WTC11 (cell line): ENCODE results near the gene BICDL2. TPM values are rescaled to one million over a fixed set of nuclear protein-coding genes. Genes with fewer than 3 reads are reported as not detected.

Experiments
- ATAC-seq: fragments of 200-7000 bp; cut with Tn5 transposase; 2 replicates; pipeline ENCODE4 v1.10.0; 2021; ENCODE audit warnings: mild to moderate bottlenecking, moderate library complexity
- CTCF ChIA-PET: fragments of 300-600 bp; sonication (Branson Sonifier 250); formaldehyde crosslinking; loops from one replicate; lab custom pipeline; 2021; ENCODE audit warnings: antibody characterized with exemption; lab: Charles Lee
- POLR2A ChIA-PET: fragments of 350-600 bp; sonication (Branson Sonifier 250); formaldehyde crosslinking; loops from one replicate; lab custom pipeline; 2021; ENCODE audit warnings: antibody characterized with exemption; lab: Charles Lee
- DNase-seq: peaks from one replicate; pipeline ENCODE4 v3.0.0; 2021; ENCODE audit warnings: low spot score
- H3K27ac Mint-ChIP-seq: 2 replicates; pipeline ENCODE4 v1.8.0; 2021; ENCODE audit warnings: mixed read lengths
- H3K27me3 Mint-ChIP-seq: 2 replicates; pipeline ENCODE4 v1.8.0; 2021; ENCODE audit warnings: low read depth, mild to moderate bottlenecking, moderate library complexity, mixed read lengths
- H3K36me3 Mint-ChIP-seq: 2 replicates; pipeline ENCODE4 v1.8.0; 2021; ENCODE audit warnings: mixed read lengths
- H3K4me1 Mint-ChIP-seq: 2 replicates; pipeline ENCODE4 v1.8.0; 2022; ENCODE audit warnings: mixed read lengths
- H3K4me3 Mint-ChIP-seq: 2 replicates; pipeline ENCODE4 v1.8.0; 2021; ENCODE audit warnings: mild to moderate bottlenecking, moderate library complexity, mixed read lengths
- H3K9me3 Mint-ChIP-seq: 2 replicates; pipeline ENCODE4 v1.8.0; 2021; ENCODE audit warnings: mixed read lengths
- ATF3 ChIP-seq: sonication (generic); formaldehyde crosslinking; conservative IDR thresholded peaks from 2 replicates; pipeline ENCODE4 v1.8.1; 2022; ENCODE audit warnings: mild to moderate bottlenecking, missing genetic modification reagents
- CREM ChIP-seq: sonication (generic); formaldehyde crosslinking; IDR thresholded peaks from 2 replicates; pipeline ENCODE4 v1.8.1; 2022; ENCODE audit warnings: mild to moderate bottlenecking, missing genetic modification reagents, moderate library complexity
- E2F4 ChIP-seq: sonication (generic); formaldehyde crosslinking; IDR thresholded peaks from 2 replicates; pipeline ENCODE4 v1.8.1; 2022; ENCODE audit warnings: low read depth, mild to moderate bottlenecking, moderate library complexity, missing genetic modification reagents, borderline replicate concordance
- ETV6 ChIP-seq: sonication (generic); formaldehyde crosslinking; IDR thresholded peaks from 2 replicates; pipeline ENCODE4 v1.8.1; 2022; ENCODE audit warnings: mild to moderate bottlenecking, missing genetic modification reagents
- FOXP1 ChIP-seq: sonication (generic); formaldehyde crosslinking; IDR thresholded peaks from 2 replicates; pipeline ENCODE4 v1.8.0; 2022; ENCODE audit warnings: missing genetic modification reagents, mild to moderate bottlenecking, moderate library complexity, borderline replicate concordance
- GABPB1 ChIP-seq: sonication (generic); formaldehyde crosslinking; IDR thresholded peaks from 2 replicates; pipeline ENCODE4 v1.8.1; 2023; ENCODE audit warnings: mild to moderate bottlenecking, missing genetic modification reagents
- MXD4 ChIP-seq: fragments of 250-450 bp; sonication (Bioruptor Pico); IDR thresholded peaks from 2 replicates; pipeline ENCODE4 v1.8.0; 2021; ENCODE audit warnings: mild to moderate bottlenecking, moderate library complexity, borderline replicate concordance
- MYBL2 ChIP-seq: sonication (generic); formaldehyde crosslinking; IDR thresholded peaks from 2 replicates; pipeline ENCODE4 v1.8.1; 2023; ENCODE audit warnings: mild to moderate bottlenecking, moderate library complexity, missing genetic modification reagents
- PREB ChIP-seq: sonication (generic); formaldehyde crosslinking; IDR thresholded peaks from 2 replicates; pipeline ENCODE4 v1.8.1; 2022; ENCODE audit warnings: mild to moderate bottlenecking, missing genetic modification reagents, moderate library complexity, borderline replicate concordance
- PRRX2 ChIP-seq: fragments of 250-450 bp; sonication (Bioruptor Pico); IDR thresholded peaks from 2 replicates; pipeline ENCODE4 v1.8.0; 2021; ENCODE audit warnings: mild to moderate bottlenecking
- TP53 ChIP-seq: sonication (generic); formaldehyde crosslinking; IDR thresholded peaks from 2 replicates; pipeline ENCODE4 v1.8.1; 2023; ENCODE audit warnings: mild to moderate bottlenecking, missing genetic modification reagents
- ZNF532 ChIP-seq: fragments of 250-450 bp; sonication (Bioruptor Pico); IDR thresholded peaks from 2 replicates; pipeline ENCODE4 v1.9.0; 2021; ENCODE audit warnings: mild to moderate bottlenecking, borderline replicate concordance
- ZNF671 ChIP-seq: fragments of 250-450 bp; sonication (Bioruptor Pico); IDR thresholded peaks from 2 replicates; pipeline ENCODE4 v1.8.0; 2021; ENCODE audit warnings: mild to moderate bottlenecking
- total RNA-seq: library from RNA; stranded (reverse); gene quantifications from 3 replicates; pipeline ENCODE4 v1.2.3, GENCODE V29; 2021
- TF ChIP-seq, protein P1 (sequence below): fragments of 250-450 bp; sonication (Bioruptor Pico); IDR thresholded peaks from 2 replicates; pipeline ENCODE4 v2.1.2; 2022; ENCODE audit warnings: mild to moderate bottlenecking, moderate library complexity
- TF ChIP-seq, protein P2 (sequence below): sonication (generic); formaldehyde crosslinking; IDR thresholded peaks from 2 replicates; pipeline ENCODE4 v1.8.0; 2023; ENCODE audit warnings: missing genetic modification reagents

Gene BICDL2
- total RNA-seq, 1 experiment from 2014 or later, result 28.2 TPM

DNA sequence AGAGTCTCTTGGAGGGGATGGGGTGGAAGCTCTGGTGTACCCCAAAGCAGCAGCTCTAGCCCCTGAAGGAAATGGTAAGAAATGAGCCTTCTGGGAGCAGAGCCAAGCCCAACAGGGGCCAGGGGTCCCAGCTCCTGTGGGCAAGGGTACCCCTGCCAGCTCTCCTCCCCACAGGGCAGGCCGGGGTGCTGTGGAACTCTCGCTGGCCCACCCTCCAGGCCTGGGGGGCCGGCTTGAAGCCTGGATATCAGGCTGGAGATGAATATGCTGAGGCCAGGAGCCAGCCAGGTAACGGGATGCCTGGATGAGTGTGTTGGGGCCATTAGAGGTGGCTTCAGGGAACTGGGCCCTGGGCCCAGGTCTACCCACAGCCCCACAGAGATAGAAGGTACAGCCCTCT is 36.2 kb downstream of the BICDL2 start (continued):
- TF ChIP-seq ATF3 (CRISPR knock-in tag), result no peak
- no peak for TF ChIP-seq MXD4 (CRISPR knock-in tag)
- no peak for TF ChIP-seq GABPB1 (CRISPR knock-in tag)
- TF ChIP-seq, protein P1, sequence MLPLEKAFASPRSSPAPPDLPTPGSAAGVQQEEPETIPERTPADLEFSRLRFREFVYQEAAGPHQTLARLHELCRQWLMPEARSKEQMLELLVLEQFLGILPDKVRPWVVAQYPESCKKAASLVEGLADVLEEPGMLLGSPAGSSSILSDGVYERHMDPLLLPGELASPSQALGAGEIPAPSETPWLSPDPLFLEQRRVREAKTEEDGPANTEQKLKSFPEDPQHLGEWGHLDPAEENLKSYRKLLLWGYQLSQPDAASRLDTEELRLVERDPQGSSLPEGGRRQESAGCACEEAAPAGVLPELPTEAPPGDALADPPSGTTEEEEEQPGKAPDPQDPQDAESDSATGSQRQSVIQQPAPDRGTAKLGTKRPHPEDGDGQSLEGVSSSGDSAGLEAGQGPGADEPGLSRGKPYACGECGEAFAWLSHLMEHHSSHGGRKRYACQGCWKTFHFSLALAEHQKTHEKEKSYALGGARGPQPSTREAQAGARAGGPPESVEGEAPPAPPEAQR (CRISPR knock-in tag), result no peak
- no peak for TF ChIP-seq CREM (CRISPR knock-in tag)

GRCh38 chr16:2999929-3000328 is 36.8 kb downstream of the BICDL2 start:
- H3K4me3 Mint-ChIP-seq, result no peak overlapping the region
- H3K9me3 Mint-ChIP-seq, result no peaks in the 10 kb centered on the region
- no peaks in the 10 kb centered on the region for H3K36me3 Mint-ChIP-seq
- ATAC-seq, result no peak
- CTCF ChIA-PET, result interaction anchor here (1.1 to 13.4 kb wide), 3 partner anchors 9 to 30 kb away, joined by 3 to 355 read pairs (median 13); no protein-coding TSS in a partner anchor
- H3K27ac Mint-ChIP-seq, result no peak overlapping the region
- peaks cover 5% of the 10 kb centered on the region for H3K4me1 Mint-ChIP-seq
- DNase-seq, result no peak
- H3K27me3 Mint-ChIP-seq, result no peaks in the 10 kb centered on the region
- POLR2A ChIA-PET, result interaction anchor here (13.9 kb wide), 1 partner anchor 22 kb away, joined by 502 read pairs; the partner anchor contains the start of genes CLDN6, HCFC1R1, THOC6 and TNFRSF12A
- TF ChIP-seq MYBL2 (CRISPR knock-in tag) (no peak), PRRX2 (CRISPR knock-in tag) (no peak), TP53 (no peak), ETV6 (no peak), E2F4 (no peak), PREB (CRISPR knock-in tag) (no peak)
- TF ChIP-seq, protein P2, sequence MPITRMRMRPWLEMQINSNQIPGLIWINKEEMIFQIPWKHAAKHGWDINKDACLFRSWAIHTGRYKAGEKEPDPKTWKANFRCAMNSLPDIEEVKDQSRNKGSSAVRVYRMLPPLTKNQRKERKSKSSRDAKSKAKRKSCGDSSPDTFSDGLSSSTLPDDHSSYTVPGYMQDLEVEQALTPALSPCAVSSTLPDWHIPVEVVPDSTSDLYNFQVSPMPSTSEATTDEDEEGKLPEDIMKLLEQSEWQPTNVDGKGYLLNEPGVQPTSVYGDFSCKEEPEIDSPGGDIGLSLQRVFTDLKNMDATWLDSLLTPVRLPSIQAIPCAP (CRISPR knock-in tag), result no peak
- TF ChIP-seq, all 79 proteins: peak for 0

DNA sequence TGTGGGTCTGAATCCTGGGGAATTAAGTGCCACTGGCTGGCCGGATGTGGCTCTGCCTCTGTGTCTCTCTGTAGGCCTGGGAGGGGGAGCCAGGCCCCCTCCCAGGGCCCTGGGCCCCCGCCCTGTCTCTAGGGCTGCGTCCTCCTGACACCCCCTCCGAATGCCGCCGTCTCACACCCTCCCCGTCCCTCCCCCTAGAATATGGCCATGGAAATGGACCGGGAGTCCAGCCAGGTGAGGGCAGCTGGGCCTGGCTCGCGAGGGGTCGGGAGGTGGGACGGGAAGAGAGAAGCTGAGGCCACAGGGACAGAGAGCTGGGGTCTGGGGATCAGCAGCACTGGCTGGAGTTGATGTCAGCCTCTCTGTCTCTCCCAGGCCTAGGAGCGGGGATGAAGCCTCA is 40.4 kb downstream of the BICDL2 start:
- ATAC-seq (no peak), DNase-seq (no peak)
- ChIA-PET CTCF (interaction anchor here (1.0 to 2.3 kb wide), 8 partner anchors 13 to 113 kb away, joined by 3 to 14 read pairs (median 4); partner anchors contain the start of genes CLDN6 and FLYWCH2), POLR2A (interaction anchor here (0.6 to 0.8 kb wide), 2 partner anchors 11 to 16 kb away, joined by 3 read pairs; no protein-coding TSS in a partner anchor)
- no peaks in the 10 kb centered on the region for H3K9me3 Mint-ChIP-seq
- no peaks in the 10 kb centered on the region; the same call in 1 of the 2 replicates for H3K4me1 Mint-ChIP-seq
- H3K27ac Mint-ChIP-seq, result no peak overlapping the region
- no peak for TF ChIP-seq FOXP1 (CRISPR knock-in tag)
- no peaks in the 10 kb centered on the region for H3K27me3 Mint-ChIP-seq
- H3K36me3 Mint-ChIP-seq, result no peaks in the 10 kb centered on the region
- no peak overlapping the region for H3K4me3 Mint-ChIP-seq

DNA sequence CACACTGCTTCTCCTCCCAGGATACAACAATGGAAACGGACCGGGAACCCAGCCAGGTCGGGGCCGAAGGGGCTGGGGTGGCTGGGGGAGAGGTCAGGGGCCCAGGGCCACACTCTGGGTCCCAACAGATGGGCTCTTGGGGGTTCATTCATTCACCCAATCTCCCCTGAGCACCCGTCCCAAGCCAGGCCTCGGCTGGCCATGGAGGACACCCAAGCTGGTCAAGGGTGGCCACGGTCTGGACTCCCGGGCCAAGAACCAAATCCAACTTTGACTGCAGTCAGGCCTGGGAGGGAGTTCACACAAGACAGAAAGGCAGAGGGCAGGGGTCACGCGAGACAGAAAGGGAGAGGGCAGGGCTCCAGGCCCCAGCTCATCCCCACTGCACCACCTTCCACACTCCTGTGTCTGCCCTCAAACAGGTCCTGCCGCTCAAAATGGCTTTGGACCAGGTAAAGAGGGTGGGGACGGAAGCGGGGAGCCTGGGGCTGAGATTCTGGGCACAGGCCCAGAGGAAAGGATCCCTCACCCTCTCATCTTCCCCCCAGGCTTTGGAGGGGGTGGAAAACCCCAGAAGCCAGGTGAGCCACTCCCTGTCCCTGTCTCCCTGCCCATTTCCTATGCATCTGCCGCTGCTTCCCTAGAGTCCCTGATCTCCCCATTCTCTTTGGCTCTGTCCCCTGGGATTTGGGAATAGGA is 44.2 kb downstream of the BICDL2 start:
- Mint-ChIP-seq H3K9me3 (no peaks in the 10 kb centered on the region), H3K4me1 (peaks cover 21% of the 10 kb centered on the region), H3K27ac (no peak overlapping the region), H3K4me3 (no peak overlapping the region), H3K27me3 (no peaks in the 10 kb centered on the region), H3K36me3 (no peaks in the 10 kb centered on the region)
- POLR2A ChIA-PET, result interaction anchor here (0.6 kb wide), 1 partner anchor 39 kb away, joined by 3 read pairs; no protein-coding TSS in a partner anchor
- CTCF ChIA-PET, result interaction anchor here (1.9 to 3.1 kb wide), 4 partner anchors 8 to 39 kb away, joined by 9 to 15 read pairs (median 11); partner anchors contain the start of gene KREMEN2
- ATAC-seq (no peak), DNase-seq (no peak)
- TF ChIP-seq FOXP1 (CRISPR knock-in tag), result no peak
- no peak for TF ChIP-seq GABPB1 (CRISPR knock-in tag)
- TF ChIP-seq ZNF671 (CRISPR knock-in tag), result no peak
- TF ChIP-seq ATF3 (CRISPR knock-in tag), result no peak
- no peak for TF ChIP-seq ZNF532 (CRISPR knock-in tag)
